HG02623 (cell line): ENCODE data around the gene EMID1.

Experiments
- ATAC-seq: cut with Tn5 transposase; IDR thresholded peaks from one replicate; pipeline ENCODE4 v1.9.1; 2021; ENCODE audit warnings: moderate library complexity; ENCODE audit not compliant: unreplicated experiment

Gene EMID1

DNA sequence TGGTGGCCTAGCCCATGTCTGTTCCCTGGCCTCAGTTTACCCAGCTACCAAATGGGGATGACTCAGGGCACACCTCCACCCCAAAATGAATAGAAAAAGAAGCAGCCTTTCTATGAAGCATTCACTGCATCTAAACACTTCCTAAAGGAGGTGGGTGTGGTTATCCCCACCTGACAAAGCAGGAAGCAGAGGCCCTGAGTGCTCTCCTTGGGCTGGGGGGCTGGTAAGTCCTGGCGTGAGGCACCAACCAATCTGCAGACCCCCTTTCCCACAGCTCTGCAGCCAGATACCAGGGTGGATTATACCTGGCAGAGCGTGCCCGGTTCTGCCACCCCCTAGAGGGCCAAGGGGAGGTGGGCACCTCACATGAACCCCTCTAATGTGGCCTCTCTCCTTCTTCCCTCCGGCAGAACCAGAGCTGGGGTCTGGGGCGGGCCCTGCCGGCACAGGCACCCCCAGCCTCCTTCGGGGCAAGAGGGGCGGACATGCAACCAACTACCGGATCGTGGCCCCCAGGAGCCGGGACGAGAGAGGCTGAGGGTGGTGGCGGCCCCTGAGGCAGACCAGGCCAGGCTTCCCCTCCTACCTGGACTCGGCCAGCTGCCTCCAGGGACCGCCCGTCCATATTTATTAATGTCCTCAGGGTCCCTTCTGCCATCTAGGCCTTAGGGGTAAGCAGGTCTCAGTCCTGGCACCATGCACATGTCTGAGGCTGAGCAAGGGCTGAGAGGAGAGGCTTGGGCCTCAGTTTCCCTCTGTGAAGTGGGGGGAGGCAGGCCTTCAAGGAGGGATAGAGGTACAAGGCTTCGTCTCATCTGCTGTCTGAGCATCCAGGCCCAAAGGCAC is 52.9 kb downstream of the EMID1 start:
- ATAC-seq, result no peak

DNA sequence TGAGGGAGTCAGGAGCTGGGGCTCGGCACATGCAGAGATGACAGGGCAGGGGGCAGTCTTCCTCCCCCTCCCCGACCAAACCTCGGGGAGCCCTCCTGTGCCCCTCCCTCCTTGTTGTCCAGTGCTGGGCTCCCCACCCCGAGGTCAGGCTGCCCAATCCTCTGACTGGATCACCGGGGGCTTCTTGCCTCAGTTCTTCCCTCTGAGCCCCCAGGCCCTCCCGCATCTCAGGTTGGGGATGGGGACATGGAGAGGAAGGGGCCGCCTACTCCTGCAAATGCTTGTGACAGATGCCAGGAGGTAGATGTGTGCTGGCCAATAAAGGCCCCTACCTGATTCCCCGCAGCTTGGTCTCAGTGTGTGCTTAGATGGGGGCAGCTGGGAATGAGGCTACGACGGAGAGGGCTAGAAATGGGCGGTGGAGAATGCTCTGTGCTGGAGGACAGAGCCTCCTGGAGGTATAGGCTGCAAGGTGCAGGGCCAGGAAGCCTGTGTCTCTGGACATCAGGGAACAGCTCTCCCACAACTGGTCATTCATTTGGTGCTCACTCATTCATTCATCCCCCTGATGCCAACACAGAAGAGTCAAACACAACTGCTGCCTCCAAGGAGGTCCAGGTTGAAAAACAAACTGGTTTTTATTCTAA is 53.7 kb downstream of the EMID1 start:
- ATAC-seq, result no peak

DNA sequence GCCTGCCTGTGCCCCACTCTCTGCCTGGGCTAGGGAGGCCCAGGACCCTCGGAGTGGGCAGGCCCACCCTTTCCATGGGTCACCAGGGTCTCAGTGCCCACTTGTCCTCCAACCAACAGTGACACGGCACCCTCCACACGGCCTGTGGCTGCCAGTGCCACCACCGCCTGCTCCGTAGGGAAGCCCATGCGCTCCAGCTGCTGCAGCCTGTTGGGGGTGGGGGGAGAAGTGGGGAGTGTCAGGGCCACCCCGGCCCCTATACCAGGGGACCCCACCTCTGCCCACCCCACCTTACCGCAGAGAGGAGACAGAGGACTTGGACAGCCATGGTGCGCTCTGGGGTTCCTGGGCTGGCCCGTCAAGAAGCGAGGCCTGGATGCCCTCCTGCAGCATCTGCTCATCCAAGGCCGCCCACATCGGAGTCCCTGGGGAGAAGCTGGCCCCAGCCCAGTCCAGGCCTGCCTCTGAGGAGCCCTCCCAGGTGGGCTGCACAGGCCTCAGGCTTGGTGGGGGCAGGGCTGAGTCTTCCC is 54.4 kb downstream of the EMID1 start:
- no peak for ATAC-seq

DNA sequence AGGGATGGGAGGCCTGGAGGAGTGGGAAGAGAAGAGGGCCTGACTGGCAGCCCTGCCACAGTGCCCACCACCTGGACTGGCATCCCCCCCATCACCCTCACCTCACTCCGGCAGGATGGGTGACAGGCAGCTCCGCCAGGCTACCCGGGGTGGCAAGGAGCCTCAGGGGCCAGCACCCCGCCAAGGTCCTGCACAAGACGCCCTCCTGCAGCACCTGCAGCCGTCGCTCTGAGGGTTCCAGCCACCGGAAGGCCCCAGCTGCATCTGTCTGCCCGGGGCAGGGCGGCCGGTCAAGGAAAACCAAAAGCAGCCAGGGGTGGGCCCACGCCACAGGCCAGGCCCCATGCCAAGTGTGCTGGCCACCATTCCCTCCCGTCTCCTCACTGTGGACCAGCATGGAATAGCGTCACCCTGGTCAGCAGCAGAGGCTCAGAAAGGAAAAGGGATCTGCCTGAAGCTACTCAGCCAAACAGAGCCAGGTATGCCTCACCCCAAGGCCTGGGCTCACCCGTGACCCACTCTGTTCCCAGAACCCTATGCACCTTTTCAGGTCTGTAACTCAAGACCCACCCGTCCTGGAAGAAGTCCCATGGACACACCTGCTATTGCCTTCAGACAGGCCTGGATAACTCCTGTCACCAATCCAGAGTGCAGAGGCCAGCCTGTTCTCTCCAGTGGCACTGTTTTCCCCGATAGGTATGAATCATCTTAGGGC is 55.1 kb downstream of the EMID1 start:
- ATAC-seq, result no peak

DNA sequence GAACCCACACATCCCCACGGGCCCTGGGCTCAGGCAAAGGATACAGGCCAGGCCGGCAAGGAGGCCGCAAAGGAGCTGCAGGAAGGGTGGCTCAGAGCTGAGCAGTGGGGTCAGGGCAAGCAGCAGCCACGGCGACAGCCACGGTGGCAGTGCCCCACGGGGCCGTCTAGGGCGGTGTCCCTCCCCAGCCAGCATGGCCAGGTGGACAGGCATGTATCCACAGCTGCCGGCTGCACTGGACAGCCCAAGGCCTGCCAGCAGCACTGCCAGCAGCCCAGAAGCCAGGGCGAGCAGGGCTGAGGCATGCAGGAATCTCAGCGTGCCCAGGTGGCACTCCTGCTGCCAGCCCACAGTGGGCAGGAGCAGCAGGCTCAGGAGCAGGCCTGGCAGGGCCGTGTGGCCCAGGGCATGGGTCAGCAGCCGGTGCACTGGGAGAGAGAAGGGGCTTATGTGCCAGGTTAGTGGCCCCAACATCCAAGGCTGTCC is 58.1 kb downstream of the EMID1 start:
- no peak for ATAC-seq

DNA sequence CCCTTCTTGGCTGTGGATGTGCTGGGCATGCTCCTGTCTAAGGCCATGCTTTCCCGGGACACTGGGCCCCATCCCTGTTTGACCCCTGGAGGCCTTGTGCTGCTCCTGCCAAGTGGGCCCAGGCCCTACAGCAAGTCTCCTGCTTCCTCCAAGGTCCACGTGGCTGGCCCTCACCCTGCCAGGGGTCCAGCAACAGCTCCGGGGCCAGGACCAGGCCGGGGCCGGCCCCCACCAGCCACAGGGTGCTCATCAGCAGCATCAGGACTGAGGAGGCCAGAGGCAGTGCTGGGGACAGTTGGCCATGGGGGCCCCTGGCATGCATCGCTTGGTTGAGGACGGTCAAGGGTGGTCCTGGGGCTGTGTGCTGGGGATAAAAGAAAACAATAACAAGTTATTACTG is 59.6 kb downstream of the EMID1 start:
- no peak for ATAC-seq

DNA sequence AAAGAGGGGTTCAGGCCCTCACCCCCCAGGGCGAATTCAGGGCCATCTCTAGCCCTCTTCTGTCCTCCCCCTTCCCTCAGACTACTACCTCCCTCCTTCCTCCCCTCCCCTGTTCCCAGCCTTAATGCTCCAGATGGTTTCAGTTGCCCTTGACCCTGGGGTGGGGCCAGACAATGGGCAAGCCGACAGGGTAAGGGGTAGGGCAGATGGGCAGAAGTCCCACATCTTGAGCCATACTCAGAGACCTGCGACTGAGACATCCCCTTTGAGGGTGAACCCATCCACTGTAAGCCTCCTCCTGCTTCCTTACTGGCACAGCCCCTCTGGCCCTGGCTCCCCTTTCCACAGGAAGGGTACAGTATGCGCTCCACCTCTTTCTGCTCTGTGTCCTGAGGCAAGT is 60.2 kb downstream of the EMID1 start:
- no peak for ATAC-seq

DNA sequence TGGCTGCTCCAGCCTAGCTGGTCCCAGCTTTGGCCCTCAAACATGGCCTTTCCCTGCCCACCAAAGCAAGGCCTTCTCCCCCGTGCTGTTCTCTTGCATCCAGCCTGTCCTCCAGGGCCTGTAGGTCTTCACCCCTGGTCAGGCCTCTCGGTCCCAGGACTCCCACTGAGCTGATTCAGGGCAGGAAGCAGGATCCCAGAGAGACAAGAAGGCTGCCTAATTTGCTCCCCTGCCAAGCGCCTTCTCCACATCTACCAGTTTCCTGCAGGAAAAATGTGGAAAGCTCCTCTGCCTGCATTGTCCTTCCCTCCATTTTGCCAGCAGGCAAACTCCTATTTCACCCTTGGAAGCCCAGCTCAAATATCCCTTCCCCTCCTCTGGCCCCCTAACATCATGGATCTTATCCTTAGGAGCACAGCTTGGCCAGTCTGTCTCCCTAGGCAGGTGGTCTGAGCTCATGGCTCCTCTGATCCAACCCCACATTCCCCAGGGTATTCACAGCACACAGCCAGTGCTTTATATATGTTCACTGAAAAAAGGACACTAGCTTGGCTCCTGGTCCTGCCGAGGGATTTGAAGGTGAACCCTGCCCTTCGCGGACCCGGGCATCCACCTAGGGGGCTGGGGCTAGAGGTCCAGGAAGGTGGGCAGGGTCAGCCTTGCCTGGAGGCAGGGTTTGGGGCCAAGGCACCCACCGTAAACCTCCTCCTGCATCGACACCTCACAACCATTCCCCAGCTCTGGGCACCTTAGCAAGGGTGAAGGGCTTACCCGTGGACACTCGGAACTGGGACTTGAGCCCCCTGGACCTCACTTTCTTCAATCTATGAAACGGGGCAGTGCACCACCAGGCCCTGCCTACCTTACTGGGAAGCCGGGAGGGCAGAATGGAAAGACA is 61.1 kb downstream of the EMID1 start:
- no peak for ATAC-seq

DNA sequence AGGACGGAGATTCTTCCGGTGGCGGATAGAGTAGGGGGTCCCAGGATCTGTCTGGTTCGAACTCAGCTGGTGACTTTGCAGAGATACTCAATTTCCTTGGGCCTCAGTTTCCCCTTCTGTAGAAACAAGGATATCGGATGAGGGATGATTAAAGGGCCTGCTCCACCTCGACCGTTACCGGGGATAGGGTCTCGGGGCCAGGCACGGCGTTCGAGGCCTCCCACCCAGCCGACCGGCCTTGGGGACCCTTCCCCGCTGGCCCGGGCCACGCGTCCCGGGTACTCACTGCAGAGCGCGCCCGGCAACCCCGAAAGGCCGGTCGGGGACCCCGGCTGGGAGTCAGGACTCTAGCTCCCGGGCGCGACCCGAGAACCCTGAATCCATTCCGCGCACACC is 61.8 kb downstream of the EMID1 start:
- ATAC-seq, result no peak

DNA sequence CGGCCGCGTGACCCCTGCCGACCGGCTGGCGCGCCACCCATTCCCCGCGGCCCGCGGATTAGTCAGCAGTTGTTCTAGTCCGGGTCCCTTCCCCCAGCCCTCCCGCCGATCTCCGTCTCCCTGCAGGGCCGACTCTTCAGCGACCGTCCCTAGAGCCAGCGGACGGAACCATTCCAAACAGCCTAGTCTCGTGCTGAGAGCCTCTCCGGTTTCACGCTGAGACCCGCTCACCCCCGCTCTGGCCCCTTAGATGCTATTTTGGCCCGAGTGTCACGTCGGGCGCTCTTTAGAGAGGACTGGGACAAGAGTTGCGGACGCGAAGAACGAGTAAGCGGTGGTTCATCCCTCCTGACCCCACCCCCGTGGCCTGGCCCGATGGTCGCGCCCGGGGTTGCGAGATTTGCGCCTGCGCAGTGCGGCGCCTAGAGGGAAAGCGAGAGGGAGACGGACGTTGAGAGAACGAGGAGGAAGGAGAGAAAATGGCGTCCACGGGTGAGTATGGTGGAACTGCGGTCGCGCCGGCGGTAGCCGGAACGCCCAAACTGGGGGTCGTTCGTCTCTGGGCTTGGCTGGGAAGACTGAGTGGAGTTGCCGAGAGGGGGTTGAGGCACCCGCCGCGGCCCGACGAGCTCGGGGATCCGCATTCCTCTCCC is 62.3 kb downstream of the EMID1 start, which contains the start of the genes EWSR1 and RHBDD3:
EWSR1 (plus strand) TSS at position 411 of the 653 bp plus-strand sequence; CDS start at position 480, 69 bp downstream.
RHBDD3 (minus strand) TSS at position 124 of the 653 bp plus-strand sequence. CDS start 2,355 bp downstream, outside the sequence.
- peak; percentile 81 for ATAC-seq

DNA sequence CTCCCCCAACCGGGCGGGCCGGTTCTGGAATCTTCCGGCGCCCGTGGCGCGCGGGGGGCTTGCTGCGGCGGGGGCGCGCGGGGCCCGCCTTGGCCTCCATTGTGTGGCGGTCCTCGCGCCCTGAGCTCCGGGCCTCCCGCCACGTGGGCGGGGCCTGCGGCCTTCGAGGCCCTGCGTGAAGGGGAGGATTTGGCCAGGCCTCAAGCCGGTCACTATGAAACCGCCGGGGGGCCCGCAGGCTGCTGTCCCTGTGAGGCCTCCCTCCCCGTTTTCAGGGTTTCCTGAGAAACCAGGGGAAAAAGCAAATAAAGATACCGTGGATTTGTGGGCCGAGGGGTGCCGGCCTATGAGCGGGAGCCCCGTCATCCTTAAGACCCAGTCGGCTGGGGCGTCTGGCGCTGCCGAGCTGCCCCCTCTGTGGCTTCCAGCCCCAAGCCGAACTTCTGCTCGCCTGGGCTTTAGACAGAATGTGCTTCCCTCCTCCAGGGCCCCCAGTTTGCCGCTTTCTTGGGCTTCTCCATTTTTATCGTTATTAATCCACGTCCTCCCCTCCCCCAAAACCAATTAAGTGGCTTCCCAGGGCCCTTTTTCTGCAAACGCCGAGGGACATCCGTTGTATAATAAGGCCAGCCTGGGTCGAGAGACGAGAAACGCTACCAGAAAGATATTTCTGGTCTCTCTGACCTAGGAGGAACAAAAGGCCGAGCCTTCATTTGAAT is 63.0 kb downstream of the EMID1 start:
- peak; percentile 9 for ATAC-seq

DNA sequence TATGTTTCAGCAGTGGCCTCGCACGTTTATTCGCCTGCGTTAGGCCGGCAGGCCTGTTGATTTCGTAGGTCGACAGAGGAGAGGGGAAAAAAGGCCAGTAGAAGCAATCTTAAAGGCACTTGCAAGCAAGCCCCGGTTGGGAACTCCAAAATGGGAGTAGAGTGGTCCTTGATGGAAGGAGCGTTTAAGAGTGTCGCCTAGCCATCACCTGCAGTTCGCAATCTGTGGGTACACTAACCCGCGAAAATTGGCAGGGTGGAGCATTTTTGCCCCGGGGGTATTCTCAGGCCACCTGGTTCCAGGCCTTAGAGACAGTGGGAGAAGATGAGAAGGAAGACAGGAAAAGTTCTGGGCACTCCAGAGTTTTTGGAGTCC is 63.5 kb downstream of the EMID1 start:
- no peak for ATAC-seq

DNA sequence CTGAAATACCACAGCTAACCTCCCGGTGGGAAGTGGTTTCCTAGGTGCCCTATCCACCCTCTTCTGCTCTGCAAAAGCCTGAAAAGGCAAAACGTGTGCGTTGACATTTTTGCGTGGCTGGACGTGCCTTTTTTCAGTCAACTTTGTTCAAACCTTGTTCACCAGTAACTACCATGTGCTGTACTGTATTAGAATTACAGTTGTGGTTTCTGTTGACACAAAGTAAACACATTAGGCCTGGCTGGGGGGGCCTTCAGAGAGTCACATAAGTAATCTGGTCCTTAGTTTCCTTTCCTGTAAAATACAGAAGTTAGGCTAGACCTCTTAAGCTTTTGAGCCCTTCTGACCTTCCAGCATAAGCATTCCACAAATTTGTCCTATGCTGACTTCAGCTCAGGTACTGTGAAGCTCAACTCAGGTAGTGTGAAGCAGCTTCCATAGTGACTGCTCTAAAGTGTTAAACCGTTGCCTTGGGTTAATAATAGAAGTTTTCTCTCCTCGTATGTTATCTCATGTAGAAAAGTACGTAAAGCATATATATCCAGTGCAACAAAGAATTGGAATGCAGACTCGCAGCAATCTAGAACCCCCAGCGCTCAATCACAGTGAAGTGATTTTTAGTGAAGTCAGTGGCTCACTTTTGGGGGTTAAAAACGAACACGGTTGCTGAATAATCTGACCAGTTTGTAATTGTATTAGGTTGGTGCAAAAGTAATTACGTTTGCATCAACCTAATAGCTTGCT is 64.2 kb downstream of the EMID1 start:
- ATAC-seq, result no peak

DNA sequence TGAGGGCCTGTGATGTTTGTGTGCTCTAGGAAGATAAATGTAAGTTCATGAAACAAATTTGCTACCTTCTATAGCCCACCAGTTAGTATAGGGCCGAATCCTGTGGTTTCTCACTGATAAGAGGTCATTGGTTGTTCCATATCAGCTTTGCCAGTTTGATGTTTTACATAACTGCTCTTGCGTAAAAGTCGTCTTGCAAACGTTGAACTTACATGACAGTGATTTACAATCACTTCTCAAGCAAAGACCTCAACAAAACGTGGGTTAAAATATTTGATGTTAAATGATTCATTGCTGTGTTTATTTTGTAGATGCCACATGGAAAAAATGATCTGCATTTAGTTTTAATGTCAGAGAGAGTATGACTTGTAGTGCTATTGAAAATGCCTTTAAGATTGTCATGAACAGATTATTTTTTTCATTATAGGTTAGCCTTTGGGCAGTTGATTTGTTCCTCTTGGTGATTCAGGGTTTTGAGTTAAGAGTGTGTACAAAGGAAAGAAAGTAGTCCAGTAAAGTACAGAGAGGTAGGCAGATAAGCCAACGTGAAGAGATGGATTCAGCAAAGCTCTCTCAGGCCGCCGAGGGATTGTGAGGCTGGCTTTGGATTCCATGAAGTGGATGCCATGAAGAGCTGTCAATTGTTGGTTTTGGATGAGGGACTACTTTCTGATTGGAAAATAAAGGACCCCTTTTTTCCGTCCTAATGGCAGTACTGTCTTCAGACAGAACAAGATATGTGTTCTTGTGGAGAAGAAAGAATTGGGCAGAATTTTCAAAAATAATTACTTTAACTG is 65.0 kb downstream of the EMID1 start:
- no peak for ATAC-seq

DNA sequence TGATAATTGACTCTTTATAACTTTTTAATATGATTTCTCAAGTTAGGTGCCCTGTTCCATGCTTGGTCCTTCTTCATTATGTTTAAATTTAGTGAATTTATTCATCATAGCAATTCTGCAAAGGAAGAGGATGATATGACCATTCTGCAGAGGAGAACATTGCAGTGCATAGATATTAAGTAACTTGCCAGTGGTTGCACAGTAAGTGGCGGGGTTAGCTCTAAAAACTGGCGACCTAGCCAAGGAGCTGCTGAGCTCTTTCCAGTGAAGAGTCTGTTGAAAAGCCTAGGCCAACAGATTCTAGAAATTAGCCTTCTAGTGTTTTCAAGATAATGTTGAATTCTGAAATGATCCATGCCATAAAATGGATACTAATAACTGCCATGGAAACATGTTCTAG is 66.9 kb downstream of the EMID1 start:
- no peak for ATAC-seq

DNA sequence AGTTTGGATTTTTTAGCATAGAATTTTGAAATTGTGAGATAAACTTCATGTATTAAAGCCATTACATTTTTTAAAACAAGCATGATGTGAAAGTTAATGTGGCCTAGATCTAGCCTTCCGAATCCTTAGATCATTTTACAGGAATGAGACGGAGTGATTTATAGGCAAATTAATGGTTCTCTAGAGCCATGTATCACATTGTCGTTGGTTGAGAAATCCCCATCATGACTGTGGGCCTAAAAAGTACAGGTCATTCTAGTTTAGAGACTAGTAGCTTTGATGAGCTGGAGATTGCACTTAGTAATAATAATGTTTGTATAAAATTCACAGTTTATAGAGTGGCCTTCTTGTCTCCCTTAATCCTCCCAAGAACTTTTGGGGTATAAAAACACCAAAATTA is 69.5 kb downstream of the EMID1 start:
- ATAC-seq, result no peak

DNA sequence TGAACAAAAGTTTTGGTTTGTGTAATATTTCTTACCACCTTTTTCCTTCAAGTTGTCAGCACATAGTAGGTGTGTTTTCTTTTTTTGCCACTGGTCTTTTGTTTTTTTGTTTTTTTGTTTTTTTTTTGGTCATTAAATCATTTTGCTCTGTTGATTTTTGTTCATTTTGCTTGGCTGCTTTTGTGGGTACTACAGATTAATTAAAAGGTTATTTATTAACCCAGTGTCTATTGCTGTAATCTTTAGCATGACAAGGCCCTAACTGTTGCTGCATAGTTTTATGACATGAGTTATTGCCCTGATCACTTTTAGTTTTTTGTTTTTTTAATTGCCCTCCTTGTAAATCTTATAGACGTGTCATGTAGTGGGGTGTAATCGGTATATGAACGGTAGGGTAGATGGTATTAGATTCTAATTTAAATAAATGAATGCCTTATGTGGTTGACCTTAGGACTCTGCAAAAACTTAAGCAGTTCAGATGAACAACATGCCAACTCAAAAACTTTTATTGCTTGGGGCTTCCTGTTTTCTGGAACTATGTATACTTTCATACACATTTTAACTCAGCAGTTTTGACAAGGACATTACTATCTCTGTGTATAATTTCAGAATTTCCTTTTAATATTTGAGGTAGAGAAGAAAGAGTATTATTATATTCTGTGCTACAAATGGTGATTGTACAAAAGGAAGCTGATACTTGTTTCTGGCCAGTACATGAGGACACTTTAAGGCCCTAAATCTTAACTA is 70.3 kb downstream of the EMID1 start:
- ATAC-seq, result no peak
